Measurements from ENCODE around the gene LAMC3.

LAMC3 gene

GRCh38 chr9:131121346-131121745 lies 112.4 kb downstream of the LAMC3 start:
- FAIRE-seq = no peak
- TF ChIP-seq TAF1 (IDR thresholded peaks at IDR 0.05; ENCODE audit: low read depth, low read length) (no peak), SPI1 (IDR thresholded peaks at IDR 0.05; ENCODE audit: low read depth, low read length) (no peak), PAX5 (IDR thresholded peaks at IDR 0.05; ENCODE audit: insufficient read depth, low read length, severe bottlenecking) (no peak), POLR2A (IDR thresholded peaks at IDR 0.05; ENCODE audit: low read depth, low read length) (no peak), POLR2AphosphoS5 (IDR thresholded peaks at IDR 0.05; ENCODE audit: low read depth, low read length) (no peak), POU2F2 (IDR thresholded peaks at IDR 0.05; ENCODE audit: low read depth, low read length) (no peak)
- no peak for DNase-seq (ENCODE audit: insufficient read length, low spot score)

DNA sequence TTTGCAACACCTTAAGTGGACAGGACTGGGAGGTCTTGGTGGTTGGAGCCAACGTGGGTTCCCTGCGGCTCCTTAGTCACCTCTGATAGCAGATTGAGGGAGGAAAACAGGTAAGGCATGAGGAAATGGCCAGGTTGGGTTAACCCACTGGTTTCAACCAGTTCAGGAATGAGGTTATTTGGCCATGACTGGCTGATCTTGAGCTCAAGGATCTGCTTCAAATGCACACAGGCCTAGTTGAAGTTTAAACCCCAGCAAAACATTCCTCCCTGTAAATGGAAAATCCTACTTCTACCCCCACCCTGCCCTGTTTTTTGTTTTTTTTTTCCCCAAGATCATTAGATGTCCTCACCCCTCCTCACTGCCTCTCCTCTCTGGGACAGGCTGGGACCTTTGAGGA lies 113.2 kb downstream of the LAMC3 start:
- FAIRE-seq = no peak
- no peak for DNase-seq (ENCODE audit: insufficient read length, low spot score)
- TF ChIP-seq POLR2AphosphoS5 (IDR thresholded peaks at IDR 0.05; ENCODE audit: low read depth, low read length) (no peak), PAX5 (IDR thresholded peaks at IDR 0.05; ENCODE audit: insufficient read depth, low read length, severe bottlenecking) (no peak), POLR2A (IDR thresholded peaks at IDR 0.05; ENCODE audit: low read depth, low read length) (no peak), SPI1 (IDR thresholded peaks at IDR 0.05; ENCODE audit: low read depth, low read length) (no peak), TAF1 (IDR thresholded peaks at IDR 0.05; ENCODE audit: low read depth, low read length) (no peak), POU2F2 (IDR thresholded peaks at IDR 0.05; ENCODE audit: low read depth, low read length) (no peak)

DNA sequence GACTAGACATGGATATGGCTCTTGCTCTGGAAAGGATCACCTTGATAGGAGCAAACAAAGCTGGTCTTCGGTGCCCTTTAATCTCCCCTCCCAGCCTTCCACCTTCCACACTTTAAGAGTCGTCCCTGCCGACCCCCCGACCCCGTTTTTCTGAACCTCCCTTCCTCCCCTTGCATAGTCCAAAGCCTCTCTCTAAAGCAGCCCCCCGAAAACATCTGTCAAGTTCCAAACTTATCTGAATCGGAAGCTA lies 116.0 kb downstream of the LAMC3 start:
- no peak for FAIRE-seq
- DNase-seq (ENCODE audit: insufficient read length, low spot score) = no peak

DNA sequence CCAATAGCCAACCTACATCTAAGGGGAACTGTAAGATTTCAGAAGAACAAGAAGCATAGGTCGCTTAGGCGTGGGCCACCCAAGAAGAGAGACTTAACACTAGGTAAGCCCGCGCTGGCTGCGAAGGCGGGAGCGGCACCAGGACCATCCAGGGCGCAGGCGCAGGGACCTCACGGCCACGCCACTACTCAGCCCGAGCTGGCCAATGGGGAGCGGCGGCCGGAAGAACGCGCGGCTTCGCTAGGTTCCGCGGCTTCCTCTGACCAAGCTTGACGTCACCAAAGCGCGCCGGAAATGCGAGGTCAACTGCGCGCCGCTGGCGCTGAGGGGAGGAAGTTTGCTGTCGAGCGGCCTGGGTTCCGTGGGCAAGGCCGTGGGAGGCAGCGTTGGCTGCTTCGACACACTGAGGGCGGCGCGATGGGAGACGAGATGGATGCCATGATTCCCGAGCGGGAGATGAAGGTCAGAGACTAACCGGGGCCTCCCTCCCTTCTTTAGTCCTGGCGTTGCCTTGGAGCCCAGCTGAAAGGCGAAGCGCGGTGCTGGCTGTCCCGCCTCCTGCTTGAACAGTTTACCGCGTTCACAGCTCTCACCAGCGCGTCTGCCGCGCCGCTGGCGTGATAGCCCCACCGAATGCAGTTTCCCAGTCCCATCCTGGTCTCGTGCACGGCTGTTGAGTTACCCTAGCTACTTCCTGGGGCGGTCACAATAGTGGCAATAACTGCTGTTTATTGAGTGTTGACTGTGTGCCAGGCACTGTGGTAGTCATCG lies 116.5 kb downstream of the LAMC3 start, which contains the start of gene NUP214:
TSS of gene NUP214 (plus strand) at position 299 of the 771 bp plus-strand sequence. CDS start at position 418, 119 bp downstream.
- FAIRE-seq (peak; percentile 99), DNase-seq (ENCODE audit: insufficient read length, low spot score) (peak; percentile 98)
- TF ChIP-seq POU2F2 (IDR thresholded peaks at IDR 0.05; ENCODE audit: low read depth, low read length) (peak; percentile 71; the same call in 1 of the 2 replicates), POLR2A (IDR thresholded peaks at IDR 0.05; ENCODE audit: low read depth, low read length) (peak; percentile 97), SPI1 (IDR thresholded peaks at IDR 0.05; ENCODE audit: low read depth, low read length) (peak; percentile 63), POLR2AphosphoS5 (IDR thresholded peaks at IDR 0.05; ENCODE audit: low read depth, low read length) (peak; percentile 96), PAX5 (IDR thresholded peaks at IDR 0.05; ENCODE audit: insufficient read depth, low read length, severe bottlenecking) (peak; percentile 56), TAF1 (IDR thresholded peaks at IDR 0.05; ENCODE audit: low read depth, low read length) (peak; percentile 85)

More for the DNA sequence above, 116.0 kb downstream of the LAMC3 start:
- TF ChIP-seq POU2F2 (IDR thresholded peaks at IDR 0.05; ENCODE audit: low read depth, low read length) (no peak), POLR2A (IDR thresholded peaks at IDR 0.05; ENCODE audit: low read depth, low read length) (no peak), TAF1 (IDR thresholded peaks at IDR 0.05; ENCODE audit: low read depth, low read length) (no peak), SPI1 (IDR thresholded peaks at IDR 0.05; ENCODE audit: low read depth, low read length) (no peak), POLR2AphosphoS5 (IDR thresholded peaks at IDR 0.05; ENCODE audit: low read depth, low read length) (no peak), PAX5 (IDR thresholded peaks at IDR 0.05; ENCODE audit: insufficient read depth, low read length, severe bottlenecking) (no peak)

DNA sequence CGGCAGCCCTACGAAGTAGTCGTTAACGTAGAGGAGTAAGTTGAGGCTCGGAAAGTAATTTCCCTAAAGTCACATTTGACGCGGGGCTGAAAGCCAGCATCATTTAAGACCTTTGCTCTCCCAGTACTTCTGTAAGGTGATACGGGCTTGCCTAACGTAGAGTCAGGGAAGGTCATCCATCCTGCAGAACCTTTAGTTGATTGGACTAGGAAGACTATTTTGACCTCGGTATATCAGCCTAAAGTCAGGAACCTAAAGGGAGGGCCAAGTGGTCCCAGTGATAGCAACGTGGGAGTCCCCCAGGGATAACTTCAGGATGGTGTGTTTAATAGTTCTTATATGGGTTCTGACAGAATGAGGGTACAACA lies 117.1 kb downstream of the LAMC3 start:
- TF ChIP-seq POLR2A (IDR thresholded peaks at IDR 0.05; ENCODE audit: low read depth, low read length) (no peak), SPI1 (IDR thresholded peaks at IDR 0.05; ENCODE audit: low read depth, low read length) (no peak), POU2F2 (IDR thresholded peaks at IDR 0.05; ENCODE audit: low read depth, low read length) (no peak), PAX5 (IDR thresholded peaks at IDR 0.05; ENCODE audit: insufficient read depth, low read length, severe bottlenecking) (no peak), TAF1 (IDR thresholded peaks at IDR 0.05; ENCODE audit: low read depth, low read length) (no peak), POLR2AphosphoS5 (IDR thresholded peaks at IDR 0.05; ENCODE audit: low read depth, low read length) (no peak)
- FAIRE-seq = no peak
- DNase-seq (ENCODE audit: insufficient read length, low spot score) = no peak

DNA sequence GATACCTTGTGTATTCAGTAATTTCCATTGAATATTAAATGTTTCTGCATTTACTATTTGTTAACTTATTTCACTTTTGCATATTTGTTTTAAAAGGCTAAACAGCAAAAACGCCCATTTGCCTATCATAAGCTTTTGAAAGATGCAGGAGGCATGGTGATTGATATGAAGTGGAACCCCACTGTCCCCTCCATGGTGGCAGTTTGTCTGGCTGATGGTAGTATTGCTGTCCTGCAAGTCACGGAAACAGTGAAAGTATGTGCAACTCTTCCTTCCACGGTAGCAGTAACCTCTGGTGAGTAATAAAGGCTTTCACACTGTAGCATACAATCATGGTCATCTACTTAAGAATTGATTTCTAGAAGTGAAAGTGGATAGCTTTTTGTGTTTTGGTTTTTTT lies 120.2 kb downstream of the LAMC3 start:
- TF ChIP-seq POU2F2 (IDR thresholded peaks at IDR 0.05; ENCODE audit: low read depth, low read length) (no peak), TAF1 (IDR thresholded peaks at IDR 0.05; ENCODE audit: low read depth, low read length) (no peak), SPI1 (IDR thresholded peaks at IDR 0.05; ENCODE audit: low read depth, low read length) (no peak), PAX5 (IDR thresholded peaks at IDR 0.05; ENCODE audit: insufficient read depth, low read length, severe bottlenecking) (no peak), POLR2A (IDR thresholded peaks at IDR 0.05; ENCODE audit: low read depth, low read length) (no peak)

DNA sequence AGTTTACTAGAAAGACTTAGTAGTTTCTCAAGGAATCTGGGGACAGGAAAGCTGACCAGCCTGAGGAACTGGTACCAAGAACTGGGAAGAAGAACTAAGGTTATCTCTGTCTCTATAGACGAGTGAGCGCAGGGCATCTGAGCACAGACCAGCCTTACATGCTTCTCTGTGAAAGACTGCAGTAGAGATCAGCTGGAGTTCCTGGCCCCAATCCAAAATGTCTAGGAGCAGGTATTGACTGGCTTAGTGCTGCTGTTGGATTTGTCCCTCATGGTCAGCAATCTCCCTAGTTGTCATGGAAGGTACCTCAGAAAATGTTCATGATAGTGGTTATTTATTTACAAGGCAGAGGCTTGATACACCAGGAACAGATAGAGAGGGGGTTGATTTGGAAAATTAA lies 129.7 kb downstream of the LAMC3 start:
- DNase-seq (ENCODE audit: insufficient read length, low spot score) (no peak), FAIRE-seq (no peak)
- no peak for TF ChIP-seq SPI1 (IDR thresholded peaks at IDR 0.05; ENCODE audit: low read depth, low read length)
- TF ChIP-seq POLR2A (IDR thresholded peaks at IDR 0.05; ENCODE audit: low read depth, low read length) = no peak
- TF ChIP-seq PAX5 (IDR thresholded peaks at IDR 0.05; ENCODE audit: insufficient read depth, low read length, severe bottlenecking) = no peak
- no peak for TF ChIP-seq POU2F2 (IDR thresholded peaks at IDR 0.05; ENCODE audit: low read depth, low read length)
- no peak for TF ChIP-seq POLR2AphosphoS5 (IDR thresholded peaks at IDR 0.05; ENCODE audit: low read depth, low read length)
- no peak for TF ChIP-seq TAF1 (IDR thresholded peaks at IDR 0.05; ENCODE audit: low read depth, low read length)

More for the DNA sequence above, 120.2 kb downstream of the LAMC3 start:
- no peak for DNase-seq (ENCODE audit: insufficient read length, low spot score)
- FAIRE-seq = no peak

DNA sequence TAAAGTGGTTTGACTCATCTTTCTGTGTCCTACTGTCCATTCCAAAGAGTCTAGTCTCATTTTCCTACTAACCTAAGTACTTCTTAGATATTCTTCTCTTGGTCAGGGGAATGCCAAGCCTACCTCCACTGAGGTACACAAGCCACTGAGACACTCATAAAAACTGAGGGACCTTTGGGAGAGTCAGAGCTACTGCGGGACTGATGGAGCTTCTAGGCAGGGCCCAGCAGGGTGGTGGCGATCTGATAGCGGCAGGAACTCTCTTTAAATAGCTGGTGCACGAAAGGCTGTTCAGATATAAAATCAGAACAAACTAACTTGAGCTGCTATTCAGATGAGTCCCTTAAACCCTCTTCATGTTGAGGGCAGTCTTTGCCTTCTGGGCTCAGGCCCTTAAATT lies 131.1 kb downstream of the LAMC3 start:
- TF ChIP-seq POU2F2 (IDR thresholded peaks at IDR 0.05; ENCODE audit: low read depth, low read length) (no peak), PAX5 (IDR thresholded peaks at IDR 0.05; ENCODE audit: insufficient read depth, low read length, severe bottlenecking) (no peak), SPI1 (IDR thresholded peaks at IDR 0.05; ENCODE audit: low read depth, low read length) (no peak), POLR2AphosphoS5 (IDR thresholded peaks at IDR 0.05; ENCODE audit: low read depth, low read length) (no peak), POLR2A (IDR thresholded peaks at IDR 0.05; ENCODE audit: low read depth, low read length) (no peak), TAF1 (IDR thresholded peaks at IDR 0.05; ENCODE audit: low read depth, low read length) (no peak)
- FAIRE-seq (no peak), DNase-seq (ENCODE audit: insufficient read length, low spot score) (no peak)

DNA sequence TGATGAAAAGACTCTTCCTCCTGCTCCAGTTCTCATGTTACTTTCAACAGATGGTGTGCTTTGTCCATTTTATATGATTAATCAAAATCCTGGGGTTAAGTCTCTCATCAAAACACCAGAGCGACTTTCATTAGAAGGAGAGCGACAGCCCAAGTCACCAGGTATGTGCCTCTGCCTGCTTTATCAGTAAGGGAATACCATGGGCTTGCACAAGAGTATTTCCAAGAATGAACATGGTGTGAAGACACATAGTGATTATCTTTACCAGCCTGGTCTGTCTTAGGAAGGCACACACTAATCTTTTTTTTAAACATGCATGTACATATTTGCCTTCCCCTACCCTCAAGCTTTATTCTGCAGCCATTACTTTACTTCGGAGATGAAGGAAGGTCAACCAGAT lies 131.6 kb downstream of the LAMC3 start:
- TF ChIP-seq PAX5 (IDR thresholded peaks at IDR 0.05; ENCODE audit: insufficient read depth, low read length, severe bottlenecking) = no peak
- no peak for TF ChIP-seq POLR2AphosphoS5 (IDR thresholded peaks at IDR 0.05; ENCODE audit: low read depth, low read length)
- no peak for TF ChIP-seq POLR2A (IDR thresholded peaks at IDR 0.05; ENCODE audit: low read depth, low read length)
- TF ChIP-seq SPI1 (IDR thresholded peaks at IDR 0.05; ENCODE audit: low read depth, low read length) = no peak
- TF ChIP-seq TAF1 (IDR thresholded peaks at IDR 0.05; ENCODE audit: low read depth, low read length) = no peak
- TF ChIP-seq POU2F2 (IDR thresholded peaks at IDR 0.05; ENCODE audit: low read depth, low read length) = no peak
- DNase-seq (ENCODE audit: insufficient read length, low spot score) = no peak
- no peak for FAIRE-seq
